ENCODE results near the gene SMG5.
"Not testable (repeated sequence)": the region's sequence is repeated elsewhere in the genome, so short reads cannot be mapped to it uniquely, and the experiment has no call there.

Gene SMG5, protein sequence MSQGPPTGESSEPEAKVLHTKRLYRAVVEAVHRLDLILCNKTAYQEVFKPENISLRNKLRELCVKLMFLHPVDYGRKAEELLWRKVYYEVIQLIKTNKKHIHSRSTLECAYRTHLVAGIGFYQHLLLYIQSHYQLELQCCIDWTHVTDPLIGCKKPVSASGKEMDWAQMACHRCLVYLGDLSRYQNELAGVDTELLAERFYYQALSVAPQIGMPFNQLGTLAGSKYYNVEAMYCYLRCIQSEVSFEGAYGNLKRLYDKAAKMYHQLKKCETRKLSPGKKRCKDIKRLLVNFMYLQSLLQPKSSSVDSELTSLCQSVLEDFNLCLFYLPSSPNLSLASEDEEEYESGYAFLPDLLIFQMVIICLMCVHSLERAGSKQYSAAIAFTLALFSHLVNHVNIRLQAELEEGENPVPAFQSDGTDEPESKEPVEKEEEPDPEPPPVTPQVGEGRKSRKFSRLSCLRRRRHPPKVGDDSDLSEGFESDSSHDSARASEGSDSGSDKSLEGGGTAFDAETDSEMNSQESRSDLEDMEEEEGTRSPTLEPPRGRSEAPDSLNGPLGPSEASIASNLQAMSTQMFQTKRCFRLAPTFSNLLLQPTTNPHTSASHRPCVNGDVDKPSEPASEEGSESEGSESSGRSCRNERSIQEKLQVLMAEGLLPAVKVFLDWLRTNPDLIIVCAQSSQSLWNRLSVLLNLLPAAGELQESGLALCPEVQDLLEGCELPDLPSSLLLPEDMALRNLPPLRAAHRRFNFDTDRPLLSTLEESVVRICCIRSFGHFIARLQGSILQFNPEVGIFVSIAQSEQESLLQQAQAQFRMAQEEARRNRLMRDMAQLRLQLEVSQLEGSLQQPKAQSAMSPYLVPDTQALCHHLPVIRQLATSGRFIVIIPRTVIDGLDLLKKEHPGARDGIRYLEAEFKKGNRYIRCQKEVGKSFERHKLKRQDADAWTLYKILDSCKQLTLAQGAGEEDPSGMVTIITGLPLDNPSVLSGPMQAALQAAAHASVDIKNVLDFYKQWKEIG

DNA sequence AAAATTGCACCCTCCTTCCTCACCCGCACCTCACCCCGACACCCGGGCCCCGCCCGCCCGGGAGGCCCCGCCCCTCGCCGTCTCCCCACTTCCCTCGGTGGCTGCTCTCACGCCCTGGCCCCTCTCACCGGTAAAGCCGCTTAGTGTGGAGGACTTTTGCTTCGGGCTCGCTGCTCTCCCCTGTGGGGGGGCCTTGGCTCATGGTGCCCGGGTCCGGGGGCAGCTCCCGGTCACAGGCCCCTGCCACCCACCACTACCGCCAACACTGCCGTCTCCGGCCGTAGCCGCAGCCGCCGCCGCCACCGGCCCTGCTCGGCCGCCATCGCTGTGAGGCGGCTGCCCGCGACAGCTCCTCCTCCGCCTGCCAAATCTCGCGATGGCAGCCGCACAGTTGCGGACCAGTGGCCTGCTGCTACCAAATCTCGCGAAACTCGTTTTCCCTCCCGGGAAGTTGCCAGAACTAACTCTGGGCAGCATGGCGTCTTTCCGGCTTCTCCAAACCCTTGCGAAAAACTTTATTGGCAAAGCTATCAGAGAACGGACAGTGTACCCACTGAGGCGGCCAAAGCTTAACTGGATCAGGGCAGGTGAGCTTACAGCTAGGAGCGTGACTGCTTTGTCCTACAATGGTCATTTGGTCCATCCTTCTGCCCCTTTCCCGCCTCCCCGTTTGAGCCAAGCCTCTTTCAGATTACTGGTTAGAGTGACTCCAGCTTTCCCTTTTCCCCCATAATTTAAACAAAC is at the start of gene SMG5:
Gene SMG5, minus strand, starts transcription at position 347 of the 744 bp plus-strand sequence. Its CDS starts 145 bp downstream, at position 202.
- peak; percentile 98 for DNase-seq

GRCh38 chr1:156323179-156323578 is 40.6 kb upstream of the SMG5 start:
- DNase-seq = not testable (repeated sequence)

GRCh38 chr1:156320560-156320959 is 37.9 kb upstream of the SMG5 start:
- DNase-seq = no peak

DNA sequence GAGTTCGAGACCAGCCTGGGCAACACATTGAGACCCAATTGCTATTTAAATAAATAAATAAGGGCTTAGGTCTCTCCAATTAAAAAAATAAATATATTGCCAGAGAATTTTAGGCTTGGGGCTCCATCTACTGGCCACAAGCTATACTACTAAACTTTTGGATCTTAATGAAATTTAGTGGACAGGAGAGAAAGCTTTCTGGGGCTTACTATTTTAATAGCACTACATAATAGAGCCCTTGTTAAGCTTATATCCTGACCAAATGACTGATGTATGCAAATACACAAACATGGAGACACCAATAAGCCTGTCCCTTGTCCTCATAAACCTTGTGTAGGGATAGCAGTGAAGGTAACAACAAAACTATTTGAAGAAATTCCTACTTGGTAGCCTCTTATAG is 37.0 kb upstream of the SMG5 start:
- DNase-seq = peak; percentile 8 to 56

- no peak for DNase-seq
These were observed 34.3 kb upstream of the SMG5 start for GRCh38 chr1:156316909-156317308.

DNA sequence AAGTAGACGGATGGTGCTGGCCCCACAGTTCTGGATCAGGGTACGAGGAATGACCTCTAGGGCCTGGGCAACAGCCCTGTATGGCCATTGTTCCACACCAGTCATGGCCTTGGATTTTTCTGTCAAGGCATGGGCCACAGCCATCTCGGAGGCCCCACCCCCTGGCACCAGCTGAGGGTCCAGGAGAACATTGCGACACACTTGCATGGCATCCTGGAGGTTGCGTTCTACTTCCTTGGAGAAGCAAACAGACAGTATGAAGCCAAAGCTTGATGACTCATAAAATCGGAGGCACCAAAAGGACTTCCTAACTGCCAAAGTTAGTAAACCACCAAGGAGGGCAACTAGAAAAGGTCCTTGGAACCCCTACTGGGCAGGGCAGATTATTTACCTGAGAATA is 28.3 kb upstream of the SMG5 start:
- peak in 1 of 2 donors; percentile 6 for DNase-seq

DNA sequence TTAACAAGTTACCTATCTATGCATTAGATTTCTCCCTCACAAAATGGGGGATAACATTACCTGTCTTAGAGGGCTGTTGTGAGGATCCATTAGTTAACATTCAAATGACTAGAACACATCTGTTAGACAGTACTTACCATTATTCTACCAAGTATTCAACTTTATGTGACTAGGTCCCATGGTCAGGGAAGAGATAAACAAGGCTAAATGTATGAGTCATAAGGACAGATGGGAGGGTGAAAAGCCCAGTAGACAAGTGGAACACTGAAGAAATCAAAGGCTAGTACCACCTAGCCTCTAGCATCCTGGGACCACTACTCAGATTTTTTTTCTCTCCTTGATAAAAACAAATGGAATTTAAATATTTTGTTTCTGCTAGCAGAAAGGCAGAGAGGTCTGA is 25.5 kb upstream of the SMG5 start:
- no peak for DNase-seq

GRCh38 chr1:156305215-156305614 is 22.6 kb upstream of the SMG5 start:
- DNase-seq = no peak

GRCh38 chr1:156303241-156303640 is 20.6 kb upstream of the SMG5 start:
- no peak for DNase-seq

DNA sequence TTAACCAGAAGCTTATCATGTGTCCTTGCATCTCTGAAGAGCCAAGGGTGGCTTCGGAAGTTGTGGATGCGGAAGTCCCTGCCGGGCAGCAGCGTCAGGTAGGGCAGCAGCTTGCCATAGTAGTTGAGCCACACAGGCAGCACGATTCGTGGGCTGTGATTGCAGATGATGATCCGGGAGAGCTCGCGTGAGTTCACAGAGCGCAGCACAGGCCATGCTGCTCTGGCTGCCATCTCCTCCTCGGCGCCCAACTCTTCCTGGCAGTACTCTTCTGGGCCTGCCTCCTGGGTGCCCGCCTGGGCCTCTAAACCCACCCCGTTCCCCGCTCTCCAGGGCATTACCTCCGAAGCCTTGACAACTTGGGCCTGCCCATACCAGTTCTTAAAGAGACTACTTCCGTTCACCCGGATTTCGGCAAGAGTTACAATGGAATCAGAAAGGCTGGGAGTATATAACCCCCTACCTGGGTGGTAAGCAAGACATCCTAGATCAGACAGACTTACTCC is 16.3 kb upstream of the SMG5 start, which contains the start of gene VHLL:
Gene VHLL, minus strand, starts transcription at position 456 of the 506 bp plus-strand sequence. Its CDS starts 118 bp downstream, at position 338.
- no peak for DNase-seq

DNA sequence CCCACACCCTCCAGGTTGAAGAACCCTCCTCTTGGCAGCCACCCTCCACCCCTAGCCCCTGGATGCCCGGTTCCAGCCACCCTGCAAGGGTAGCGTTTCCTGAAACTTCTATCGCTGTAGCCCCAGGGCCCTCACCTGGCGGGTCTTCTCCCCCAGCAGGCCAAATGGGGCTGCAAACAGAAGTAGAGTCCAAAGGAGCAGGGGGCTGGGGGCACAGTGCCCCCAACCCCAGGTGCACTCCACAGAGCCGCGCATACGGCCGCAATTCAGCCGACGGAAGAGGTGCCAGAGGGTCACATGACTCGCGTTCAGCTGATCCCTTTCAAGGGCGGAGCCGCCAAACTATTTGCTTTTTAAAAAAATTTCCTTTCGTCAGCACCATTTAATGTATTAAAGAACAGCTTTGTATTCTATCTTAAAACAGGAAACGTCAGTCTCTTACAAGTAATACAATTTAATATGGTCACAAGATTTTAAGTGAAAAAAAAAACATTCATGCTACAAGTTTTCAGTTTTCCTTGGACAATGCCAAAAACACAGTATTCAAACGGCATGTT is 12.8 kb upstream of the SMG5 start, which contains the start of gene GLMP:
Gene GLMP, minus strand, starts transcription at position 289 of the 557 bp plus-strand sequence. Its CDS starts 34 bp downstream, at position 255.
- peak; percentile 38 to 64 for DNase-seq

DNA sequence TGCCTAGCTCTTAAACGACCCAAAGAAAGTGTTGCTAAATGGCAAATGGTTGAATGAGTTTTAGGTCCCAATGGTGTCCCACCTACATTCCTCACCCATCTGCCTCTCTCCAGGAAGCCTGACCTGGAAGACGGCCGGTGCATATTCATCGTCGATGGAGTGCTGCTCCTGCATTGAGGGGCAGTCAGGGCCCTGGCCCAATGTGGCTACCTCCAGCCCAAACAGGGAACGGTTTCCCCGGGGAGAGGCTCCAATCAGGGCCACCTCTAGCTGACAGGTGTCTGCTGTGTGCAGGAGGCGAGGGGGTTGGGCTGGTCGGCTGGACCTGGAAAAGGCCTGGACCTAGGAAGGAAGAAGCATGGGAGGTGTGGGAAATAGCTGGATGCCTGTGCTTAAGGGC is 11.3 kb upstream of the SMG5 start:
- no peak for DNase-seq

GRCh38 chr1:156293098-156293434 is 10.4 kb upstream of the SMG5 start:
- DNase-seq = no peak

- DNase-seq = peak; percentile 68 to 72
These were observed 8.8 kb upstream of the SMG5 start for GRCh38 chr1:156291226-156292061.

- no peak for DNase-seq
These were observed 7.2 kb upstream of the SMG5 start for GRCh38 chr1:156289857-156290256.

DNA sequence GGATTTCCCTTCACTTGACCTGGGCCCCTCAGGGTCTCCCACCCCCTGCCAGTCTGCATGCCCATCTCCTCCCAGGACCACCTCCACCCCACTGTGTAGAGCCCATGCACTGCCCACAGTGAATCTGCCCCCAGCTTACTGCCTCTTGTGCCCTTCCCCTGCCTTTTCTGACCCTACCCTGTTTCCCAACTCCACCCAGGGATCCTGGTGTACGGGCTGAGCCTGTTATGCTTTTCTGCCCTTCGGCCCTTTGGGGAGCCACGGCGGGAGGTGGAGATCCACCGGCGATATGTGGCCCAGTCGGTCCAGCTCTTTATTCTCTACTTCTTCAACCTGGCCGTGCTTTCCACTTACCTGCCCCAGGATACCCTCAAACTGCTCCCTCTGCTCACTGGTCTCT is 3.4 kb upstream of the SMG5 start:
- no peak for DNase-seq

- DNase-seq = no peak
These were observed 2.8 kb upstream of the SMG5 start for GRCh38 chr1:156285437-156285836.

GRCh38 chr1:156284757-156285156 is 2.1 kb upstream of the SMG5 start:
- DNase-seq = peak; percentile 26 to 31

- DNase-seq = no peak
These were observed 1.5 kb upstream of the SMG5 start, which contains the start of gene TMEM79 for GRCh38 chr1:156284112-156284511. Gene TMEM79, plus strand, starts transcription at chr1:156284325. Its CDS starts 902 bp downstream, at chr1:156285227.

- DNase-seq = peak; percentile 31 to 37
These were observed 896 bp upstream of the SMG5 start for GRCh38 chr1:156283521-156283920.
